GM18519 (cell line): Measurements from ENCODE around the gene IMMP2L.
A peak's percentile ranks its signal among the peaks of the same experiment; 100 is the strongest.

Experiments
- ATAC-seq: cut with Tn5 transposase; IDR thresholded peaks from one replicate; pipeline ENCODE4 v1.9.1; 2021; ENCODE audit warnings: mild to moderate bottlenecking, moderate library complexity; ENCODE audit not compliant: unreplicated experiment, low FRiP score

Gene IMMP2L

DNA sequence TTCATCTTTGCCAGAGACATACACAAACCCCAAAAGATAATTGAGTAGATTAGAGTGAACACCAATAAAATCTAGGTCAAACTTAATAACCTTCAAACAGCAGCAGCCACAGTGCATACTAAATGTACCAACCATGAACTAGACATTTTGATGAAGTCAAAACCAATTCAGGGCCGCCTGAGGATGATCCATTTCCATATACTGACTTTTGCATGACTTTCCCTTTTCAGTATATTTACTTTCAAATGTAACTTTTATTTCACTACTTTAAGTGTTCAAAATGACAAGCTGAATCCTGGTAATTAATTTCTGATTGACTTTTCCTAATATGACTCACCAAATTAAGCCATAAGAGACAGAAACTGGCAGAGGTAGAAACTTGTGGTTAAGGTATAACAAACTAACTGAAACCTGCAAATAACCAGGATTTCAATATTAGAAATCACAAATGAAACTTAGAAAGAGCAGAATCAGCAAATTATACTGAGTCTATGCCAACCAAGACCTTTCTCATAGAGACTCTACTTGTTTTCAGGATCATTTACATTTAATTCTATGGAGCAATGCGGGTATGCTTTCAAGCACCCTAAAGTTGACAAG, 643.2 kb downstream of the IMMP2L start:
- peak; percentile 70 for ATAC-seq

DNA sequence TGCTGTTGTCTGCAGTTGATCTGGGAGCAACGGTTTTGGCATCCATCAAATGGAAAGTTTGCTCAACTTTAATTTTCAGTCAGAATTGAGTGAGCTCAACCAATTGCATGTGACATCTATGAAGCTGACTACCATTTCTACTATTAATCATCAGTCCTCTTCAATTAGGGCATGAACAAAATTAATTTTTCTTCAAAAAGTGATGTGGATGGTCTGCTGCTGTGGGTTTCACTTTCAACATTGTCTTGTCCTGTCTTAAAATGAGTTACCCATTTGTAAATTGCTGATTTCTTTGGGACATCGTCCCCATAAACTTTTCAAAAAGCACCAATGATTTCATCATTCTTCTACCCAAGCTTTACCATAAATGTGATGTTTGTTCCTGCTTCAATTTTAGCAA, 648.0 kb downstream of the IMMP2L start:
- no peak for ATAC-seq

DNA sequence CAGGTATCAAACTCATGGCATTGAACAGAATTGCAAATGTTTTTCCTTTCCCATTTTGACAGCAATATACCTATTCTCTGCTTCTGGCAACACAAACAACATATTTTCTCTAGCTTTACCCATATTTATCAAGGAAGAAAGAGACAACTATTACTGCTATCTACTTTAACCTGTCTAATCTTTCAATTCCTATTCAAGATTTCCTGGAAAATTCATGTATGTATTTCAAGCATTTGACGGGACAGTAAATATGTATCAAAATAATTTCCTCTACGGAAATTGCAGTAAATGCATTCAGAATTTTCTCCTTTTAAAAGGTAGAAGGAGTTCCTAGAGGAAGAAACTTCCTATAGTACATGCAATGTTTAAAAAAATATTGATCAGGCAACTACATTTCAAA, 650.7 kb downstream of the IMMP2L start:
- no peak for ATAC-seq

DNA sequence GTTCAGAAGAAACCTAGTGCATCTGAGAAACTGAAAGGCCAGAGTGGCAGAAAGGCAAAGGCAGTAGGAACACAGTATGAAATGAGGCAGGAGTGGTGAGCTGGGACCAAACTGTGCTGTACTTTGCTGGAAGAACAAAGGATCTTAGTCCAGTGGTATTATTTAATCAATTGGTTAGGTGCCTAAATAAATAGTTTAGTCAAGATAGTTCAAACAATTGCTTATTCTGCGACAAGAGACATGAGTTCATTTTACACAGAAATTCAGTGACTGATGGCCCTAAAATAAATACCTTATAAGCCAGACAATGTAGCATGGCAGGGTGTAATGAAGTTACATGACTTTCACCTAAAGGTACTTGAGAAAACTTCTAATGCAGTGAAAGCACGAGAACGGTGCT, 653.2 kb downstream of the IMMP2L start:
- ATAC-seq: no peak

DNA sequence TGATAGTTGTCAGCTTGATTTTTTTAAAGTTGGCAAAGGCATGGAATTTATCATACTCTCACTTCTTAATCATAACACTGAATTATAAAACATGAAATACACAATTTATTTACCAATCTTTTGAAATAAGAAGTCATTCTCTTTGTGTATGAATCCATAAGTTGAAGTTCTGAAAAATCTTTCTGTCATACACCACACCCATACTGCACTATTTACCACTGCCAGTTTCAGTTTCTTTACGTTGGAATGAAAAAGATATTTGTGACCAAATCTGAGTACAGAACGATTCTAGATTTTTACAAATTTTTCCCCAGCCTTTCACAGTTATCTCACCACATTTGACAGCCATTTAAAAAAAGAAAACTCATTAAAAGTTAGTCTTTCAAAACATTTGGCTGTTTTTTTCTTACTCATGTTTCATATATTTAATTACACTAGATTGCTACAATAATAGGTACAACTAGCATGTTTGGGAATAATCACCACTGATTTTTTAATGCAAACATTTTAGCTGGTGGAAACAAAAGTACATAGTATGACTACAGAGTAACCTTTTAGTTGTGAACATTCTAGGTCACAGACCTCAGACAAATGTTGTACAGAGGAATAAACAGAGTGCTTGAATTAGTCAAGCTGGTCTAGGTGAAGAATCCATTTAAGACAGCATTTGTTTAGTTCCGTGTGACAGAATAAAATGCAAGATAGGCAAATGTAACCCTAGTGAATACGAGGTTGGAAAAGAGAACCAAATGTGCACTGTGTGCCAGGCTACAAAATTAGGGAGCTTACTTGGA, 656.3 kb downstream of the IMMP2L start:
- ATAC-seq: no peak

DNA sequence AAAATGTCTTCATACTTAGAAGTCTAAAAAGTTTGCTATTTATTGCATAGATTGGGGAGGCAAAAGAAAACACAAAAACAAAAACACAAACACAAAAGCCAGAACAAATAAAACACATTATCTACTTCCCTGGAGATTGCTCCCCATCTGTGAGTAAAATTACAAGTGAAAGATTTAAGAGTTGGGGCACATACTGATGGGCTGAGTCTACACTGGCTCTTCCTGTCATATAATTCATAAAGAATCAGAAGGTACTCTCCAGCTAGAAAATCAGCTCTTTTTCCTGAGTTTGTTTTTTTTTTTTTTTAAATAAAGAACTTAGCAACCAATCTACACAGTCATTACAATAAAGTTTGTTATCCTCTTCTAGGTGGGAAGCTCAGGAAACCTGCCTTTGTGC, 663.8 kb downstream of the IMMP2L start:
- no peak for ATAC-seq

DNA sequence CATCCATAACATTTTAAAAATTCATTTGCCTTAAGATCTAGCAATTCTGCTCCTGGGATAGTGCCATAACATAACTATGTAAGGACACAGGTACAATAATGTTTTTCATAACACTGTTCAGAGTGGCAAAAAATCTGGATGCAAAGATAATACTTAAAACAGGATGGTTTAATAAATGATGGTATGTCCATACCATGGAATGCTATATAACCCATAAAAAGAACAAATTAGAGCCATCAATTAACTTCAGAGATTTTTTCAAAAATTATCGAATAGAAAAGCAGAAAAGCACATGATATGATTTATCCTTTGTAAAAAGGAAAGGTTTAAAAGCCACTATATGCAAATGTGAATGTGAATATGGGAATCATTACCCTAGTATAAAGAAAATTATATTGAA, 664.8 kb downstream of the IMMP2L start:
- ATAC-seq: no peak

DNA sequence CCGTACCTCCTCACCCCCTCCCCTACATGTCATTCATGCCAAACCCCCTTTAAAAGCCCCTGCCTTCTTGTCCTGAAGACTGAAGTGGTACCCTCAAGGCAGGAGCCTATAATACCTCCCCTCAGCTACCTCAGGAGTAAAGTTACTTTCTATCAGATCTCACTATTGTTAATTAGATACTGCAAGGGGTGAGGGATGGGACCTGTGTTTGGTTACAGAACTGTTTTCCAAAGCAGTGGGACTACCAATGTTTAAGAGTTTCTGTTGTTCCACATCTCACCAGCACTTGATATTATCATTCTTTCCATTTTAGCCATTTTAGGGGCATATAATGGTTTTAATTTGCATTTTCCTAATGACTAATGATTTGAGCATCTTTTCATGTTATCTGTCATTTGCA, 668.2 kb downstream of the IMMP2L start:
- ATAC-seq: no peak

DNA sequence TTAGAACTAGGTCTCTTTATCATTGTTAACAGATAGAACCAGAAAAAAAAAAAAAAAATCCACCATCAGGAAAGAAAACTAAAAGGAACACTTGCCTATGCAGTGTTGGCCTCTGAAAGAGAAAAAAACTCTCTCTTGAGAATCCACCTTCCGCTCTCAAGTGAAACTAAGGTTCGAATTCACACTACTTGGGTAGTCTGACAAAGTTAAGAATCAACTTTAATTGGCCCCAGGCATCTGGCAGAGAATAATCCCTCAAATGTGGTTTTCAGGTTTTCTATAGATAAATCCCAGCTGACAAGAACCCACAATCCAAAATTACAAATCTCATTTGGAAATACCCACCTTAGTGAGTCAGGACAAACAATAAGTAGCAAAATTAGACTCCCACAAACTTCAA, 671.1 kb downstream of the IMMP2L start:
- no peak for ATAC-seq

DNA sequence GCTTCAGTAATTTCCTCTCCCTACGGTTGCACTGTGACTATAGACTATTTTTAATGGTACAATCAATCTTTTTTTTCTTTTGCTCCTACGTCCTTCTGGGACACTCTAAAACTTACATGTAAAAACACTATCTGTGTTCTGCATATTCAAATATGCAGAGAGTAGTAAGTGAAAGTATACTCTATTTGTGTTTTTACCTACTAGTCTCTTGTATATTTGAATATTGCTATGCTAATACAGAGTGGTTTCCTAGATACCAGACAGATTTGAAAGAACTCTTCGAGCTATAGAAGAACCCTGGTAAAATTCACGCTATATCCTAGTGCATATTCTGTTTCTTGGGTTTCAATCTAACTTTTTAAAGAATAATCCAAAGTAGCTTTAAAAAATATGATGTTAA, 672.2 kb downstream of the IMMP2L start:
- no peak for ATAC-seq

DNA sequence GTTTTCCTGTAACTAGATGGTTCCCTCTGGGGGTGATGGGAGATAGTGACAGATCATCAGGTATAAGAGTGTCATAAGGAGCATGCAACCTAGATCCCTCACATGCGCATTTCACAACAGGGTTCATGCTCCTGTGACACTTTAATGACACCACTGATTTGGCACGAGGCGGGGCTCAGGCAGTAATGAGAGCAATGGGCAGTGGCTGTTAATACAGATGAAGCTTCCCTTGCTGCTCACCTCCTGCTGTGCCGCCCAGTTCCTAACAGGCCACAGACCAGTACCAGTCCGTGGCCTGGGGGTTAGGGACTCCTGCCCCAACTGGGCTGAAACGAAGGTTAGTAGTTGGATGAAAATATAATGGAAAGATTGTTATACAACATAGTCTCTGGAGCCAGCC, 673.0 kb downstream of the IMMP2L start:
- ATAC-seq: no peak

DNA sequence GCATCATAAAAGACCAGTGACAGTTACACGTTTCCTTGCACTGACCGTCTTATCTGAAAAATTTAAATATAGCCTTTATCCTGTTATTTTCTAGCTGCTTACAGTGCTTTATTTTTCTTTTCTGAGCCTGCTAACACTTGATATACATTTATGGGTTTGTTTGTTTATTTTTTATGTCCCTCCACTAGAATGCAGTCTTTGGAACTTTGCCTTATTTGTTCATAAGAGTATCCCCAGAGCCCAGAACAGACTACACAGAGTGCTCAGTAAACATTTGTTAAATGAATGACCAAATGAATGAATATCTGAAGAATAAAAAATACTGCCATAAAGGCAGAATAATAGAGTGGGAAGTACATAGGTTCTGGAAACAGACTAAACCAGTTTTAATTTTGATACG, 673.7 kb downstream of the IMMP2L start:
- ATAC-seq: no peak

DNA sequence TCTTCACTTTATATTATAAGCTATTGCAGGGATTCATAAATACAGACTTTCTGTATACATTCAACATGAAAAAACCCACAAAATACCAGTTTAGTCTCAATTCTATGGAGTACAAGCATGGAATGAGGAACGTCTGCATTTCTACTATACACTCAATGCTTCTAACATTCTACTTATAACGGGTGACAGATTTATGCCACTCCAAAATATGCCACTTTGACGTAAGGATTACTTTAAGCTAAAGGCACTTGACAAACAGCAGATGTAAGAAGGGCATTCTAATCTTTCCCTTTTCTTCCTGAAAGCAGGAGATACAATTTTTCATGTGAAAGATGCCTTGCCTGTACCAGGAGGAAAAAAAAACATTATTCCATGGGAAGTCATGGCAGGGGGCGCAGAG, 676.8 kb downstream of the IMMP2L start:
- no peak for ATAC-seq

DNA sequence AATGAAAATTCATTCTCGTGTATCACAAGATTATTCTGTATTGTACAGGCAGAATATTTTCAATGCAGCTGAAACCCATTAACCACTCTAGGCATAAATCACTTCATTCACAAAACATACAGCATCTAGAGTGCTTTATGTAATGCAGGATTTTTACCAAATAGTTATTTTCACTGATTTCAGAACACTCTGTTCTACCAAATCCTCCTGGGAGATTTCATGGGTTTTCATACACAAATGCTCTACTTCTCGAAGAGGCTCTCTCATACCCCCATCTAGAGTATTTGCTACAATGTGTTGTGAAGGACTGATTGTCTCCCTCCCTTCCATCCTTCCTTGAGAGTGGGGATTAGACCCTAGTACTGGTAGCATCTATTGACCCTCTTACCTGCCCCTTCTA, 680.6 kb downstream of the IMMP2L start:
- no peak for ATAC-seq

DNA sequence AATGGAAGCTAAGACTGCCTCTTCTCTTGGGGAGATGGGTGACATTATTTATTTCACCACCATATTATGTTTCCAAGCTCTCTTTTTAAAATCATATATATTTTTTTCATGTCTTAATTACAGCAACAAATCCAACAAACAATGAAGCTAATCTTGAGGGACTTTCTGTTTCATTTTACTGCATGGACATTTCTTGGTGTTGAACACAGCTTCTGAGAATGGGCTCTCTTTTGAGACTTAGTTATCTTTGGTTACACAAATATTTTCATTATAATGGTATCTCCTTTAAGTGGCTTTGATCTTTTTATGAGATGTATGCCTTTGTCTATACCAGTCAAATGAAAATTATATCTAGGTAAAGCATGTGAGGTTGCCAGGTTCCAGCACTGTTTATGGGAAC, 681.3 kb downstream of the IMMP2L start:
- ATAC-seq: no peak

DNA sequence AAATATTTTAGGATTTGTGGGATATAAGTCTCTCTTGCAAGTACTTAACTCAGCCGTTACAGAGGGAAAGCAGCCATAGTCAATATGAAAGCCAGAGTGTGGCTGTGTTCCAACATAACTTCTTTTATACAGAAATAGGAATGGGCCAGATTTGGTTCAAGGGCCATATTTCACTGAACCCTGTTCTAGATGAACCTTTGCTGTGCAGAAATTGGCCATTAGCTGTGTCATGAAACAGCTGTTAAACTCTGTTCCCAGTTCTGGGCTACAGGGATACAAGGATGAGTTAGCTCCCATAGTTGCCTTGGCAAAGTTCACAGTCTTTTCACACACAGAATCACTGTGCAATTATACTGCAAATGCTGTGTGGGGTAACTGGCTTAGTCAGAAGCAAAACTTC, 685.3 kb downstream of the IMMP2L start:
- ATAC-seq: no peak

DNA sequence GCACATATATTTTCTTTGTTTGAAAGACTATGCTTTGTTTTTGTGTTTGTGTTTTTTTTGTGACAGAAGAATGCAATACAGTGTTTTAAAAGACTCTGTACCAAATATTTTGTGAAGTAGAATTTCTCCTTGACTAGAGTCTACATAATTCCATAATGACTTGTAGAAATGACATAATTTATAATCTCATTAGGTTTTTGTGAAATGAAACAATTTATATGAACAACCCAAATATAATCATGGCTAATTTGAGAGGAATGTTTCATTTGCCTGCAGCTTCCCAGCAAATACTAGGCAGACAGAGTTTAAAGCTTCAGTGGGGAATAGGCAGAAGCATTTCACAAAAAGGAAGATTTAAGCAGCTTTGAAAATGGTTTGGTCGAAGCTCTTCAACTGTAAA, 686.9 kb downstream of the IMMP2L start:
- no peak for ATAC-seq

DNA sequence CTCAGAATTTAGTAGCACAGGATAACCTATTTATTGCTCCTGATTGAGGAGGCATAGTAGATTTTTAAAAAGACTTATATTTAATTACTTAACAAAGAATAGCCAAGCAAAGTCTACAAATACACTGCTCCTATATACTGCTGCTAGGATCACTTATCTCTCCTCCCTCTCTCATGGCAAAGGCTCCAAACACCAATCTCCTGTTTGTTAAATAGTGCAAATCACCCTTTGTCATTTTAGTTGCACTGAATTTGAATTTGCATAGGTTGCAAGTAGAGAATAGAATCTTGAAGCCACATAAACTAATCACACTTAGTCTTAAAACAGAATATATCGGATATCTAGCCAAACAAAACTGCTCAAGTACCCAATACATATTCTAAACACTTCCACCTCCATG, 690.4 kb downstream of the IMMP2L start:
- ATAC-seq: no peak

DNA sequence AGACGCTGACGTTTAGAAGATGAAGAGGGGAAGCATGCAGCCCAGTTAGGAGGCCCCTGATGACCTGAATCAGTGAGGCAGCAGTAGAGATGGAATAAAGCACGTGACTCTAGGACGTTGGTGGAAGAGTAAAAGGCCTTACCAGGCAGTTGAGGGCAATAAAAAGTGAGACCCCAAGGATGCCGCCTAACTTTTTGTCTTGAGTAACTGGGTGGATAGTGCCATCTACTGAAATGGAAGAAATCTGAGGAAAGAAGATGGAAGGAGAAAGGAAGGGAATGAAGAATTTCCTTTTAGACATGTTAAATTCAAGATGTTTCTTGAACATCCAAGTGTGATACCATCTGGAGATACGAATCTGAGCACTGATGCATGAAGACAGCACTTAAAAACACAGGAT, 691.4 kb downstream of the IMMP2L start:
- ATAC-seq: no peak

DNA sequence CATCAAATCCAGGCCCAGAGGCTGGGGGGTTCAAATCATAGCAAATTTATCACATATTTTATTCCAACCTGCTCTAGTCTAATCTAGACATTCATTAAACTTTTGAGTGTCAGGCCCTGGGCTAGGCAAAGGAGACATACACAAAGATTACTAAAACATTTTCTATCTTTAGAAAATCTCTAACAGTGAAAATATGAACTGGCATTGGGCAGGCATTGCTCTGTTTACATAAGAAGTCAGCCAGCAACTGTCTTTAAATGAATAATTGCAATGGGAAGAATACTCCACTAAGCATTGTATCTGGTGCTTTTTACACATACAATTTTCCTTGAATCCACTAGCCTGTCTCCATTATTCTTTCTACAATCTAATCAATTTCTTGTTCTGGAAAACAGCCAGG, 693.8 kb downstream of the IMMP2L start:
- no peak for ATAC-seq

DNA sequence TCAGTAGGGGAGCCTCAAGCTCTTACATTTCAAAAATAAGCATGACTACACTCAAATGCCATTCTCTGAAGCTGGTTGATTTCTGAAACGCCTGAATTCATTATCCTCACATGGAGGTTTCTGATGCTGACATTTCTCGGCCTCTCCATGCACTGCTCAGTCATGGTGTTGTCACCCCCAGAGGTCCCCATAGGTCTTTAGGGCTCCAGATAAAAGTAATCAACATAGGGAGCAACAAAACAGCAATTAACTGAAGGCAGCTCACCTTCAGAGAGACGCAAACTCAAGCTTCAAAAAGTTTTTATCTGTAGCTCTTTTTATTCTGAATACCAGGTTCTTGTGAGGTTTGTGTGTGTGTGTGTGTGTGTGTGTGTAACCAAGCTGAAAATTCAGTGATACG, 694.5 kb downstream of the IMMP2L start:
- no peak for ATAC-seq

DNA sequence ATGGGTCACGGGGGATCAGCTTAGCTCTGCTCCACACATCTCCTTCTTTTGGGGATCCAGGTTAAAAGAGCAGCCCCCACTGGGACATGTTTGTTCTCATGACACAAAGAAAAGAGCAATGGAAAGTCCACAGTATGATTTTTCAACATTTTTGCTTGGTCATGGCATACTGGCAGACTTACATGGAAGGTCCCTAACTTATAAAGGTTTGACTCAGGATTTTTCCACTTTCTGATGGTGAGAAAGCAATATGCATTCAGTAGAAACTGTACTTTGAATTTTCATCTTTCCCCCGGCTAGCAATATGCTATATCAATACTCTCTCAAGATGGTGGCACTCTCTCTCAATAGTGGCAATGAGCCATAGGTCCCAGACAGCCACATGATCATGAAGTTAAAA, 699.0 kb downstream of the IMMP2L start:
- ATAC-seq: no peak

DNA sequence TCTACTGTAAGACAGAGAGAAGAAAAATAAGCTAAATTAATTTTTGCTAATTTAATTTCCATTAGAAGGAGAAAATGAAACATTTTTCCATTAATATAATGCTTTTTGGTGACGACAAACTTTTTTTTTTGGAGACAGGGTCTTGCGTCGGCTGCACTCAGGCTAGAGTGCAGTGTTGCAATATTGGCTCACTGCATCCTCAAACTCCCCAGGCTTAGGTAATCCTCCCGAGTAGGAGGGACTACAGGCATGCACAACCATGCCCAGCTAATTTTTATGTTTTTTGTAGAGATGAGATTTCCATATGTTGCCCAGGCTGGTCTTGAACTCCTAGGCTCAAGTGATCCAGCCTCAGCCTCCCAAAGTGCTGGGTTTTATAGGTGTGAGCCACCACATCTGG, 701.1 kb downstream of the IMMP2L start:
- no peak for ATAC-seq
